H9 (cell line): ENCODE measurements around the gene BCAS3. TPM values are rescaled to one million over a fixed set of nuclear protein-coding genes. Genes with fewer than 3 reads are reported as not detected.

Source experiments
- DNase-seq: peaks from one replicate; pipeline ENCODE4 v3.0.0-alpha.2; 2017
- H2AFZ ChIP-seq: one replicate; pipeline ENCODE4 v1.6.1; 2013; ENCODE audit warnings: mild to moderate bottlenecking, low read length, control low read depth, moderate library complexity
- H2AK5ac ChIP-seq: 2 replicates; pipeline ENCODE4 v1.6.1; 2013; ENCODE audit warnings: low read length, control low read depth, mixed read lengths; ENCODE audit not compliant: insufficient read length
- H2BK120ac ChIP-seq: one replicate; pipeline ENCODE4 v1.6.1; 2013; ENCODE audit warnings: low read depth, mild to moderate bottlenecking, low read length, control low read depth, inconsistent platforms; ENCODE audit not compliant: poor library complexity, severe bottlenecking
- H2BK12ac ChIP-seq: 2 replicates; pipeline ENCODE4 v1.6.1; 2013; ENCODE audit warnings: low read length, control low read depth, mixed read lengths, low read depth; ENCODE audit not compliant: insufficient read length
- H2BK15ac ChIP-seq: 2 replicates; pipeline ENCODE4 v1.6.1; 2013; ENCODE audit warnings: low read depth, low read length, control low read depth
- H2BK20ac ChIP-seq: one replicate; pipeline ENCODE4 v1.6.1; 2013; ENCODE audit warnings: low read depth, mild to moderate bottlenecking, low read length, control low read depth, inconsistent platforms; ENCODE audit not compliant: poor library complexity, severe bottlenecking
- H2BK5ac ChIP-seq: 2 replicates; pipeline ENCODE4 v1.6.1; 2013; ENCODE audit warnings: low read length, control low read depth, mixed read lengths; ENCODE audit not compliant: insufficient read length
- H3K14ac ChIP-seq: 2 replicates; pipeline ENCODE4 v1.6.1; 2013; ENCODE audit warnings: low read length, control low read depth; ENCODE audit not compliant: insufficient read depth
- H3K18ac ChIP-seq: 2 replicates; pipeline ENCODE4 v1.6.1; 2013; ENCODE audit warnings: low read depth, mild to moderate bottlenecking, mixed read lengths, low read length, control low read depth; ENCODE audit not compliant: insufficient read length
- H3K23ac ChIP-seq: 2 replicates; pipeline ENCODE4 v1.6.1; 2013; ENCODE audit warnings: low read length, control low read depth, mixed read lengths, low read depth; ENCODE audit not compliant: insufficient read length
- H3K23me2 ChIP-seq: 2 replicates; pipeline ENCODE4 v1.6.1; 2013; ENCODE audit warnings: low read depth, mild to moderate bottlenecking, mixed read lengths, low read length, control low read depth; ENCODE audit not compliant: insufficient read length, poor library complexity, severe bottlenecking
- H3K27ac ChIP-seq: 2 replicates; pipeline ENCODE4 v1.5.1; 2013; ENCODE audit warnings: low read length, control low read depth, mixed read lengths, low read depth; ENCODE audit not compliant: insufficient read length
- H3K27me3 ChIP-seq: 2 replicates; pipeline ENCODE4 v1.6.1; 2013; ENCODE audit warnings: low read length, control low read depth, inconsistent platforms; ENCODE audit not compliant: insufficient read depth
- H3K4ac ChIP-seq: 2 replicates; pipeline ENCODE4 v1.6.1; 2013; ENCODE audit warnings: low read depth, mild to moderate bottlenecking, control low read depth, inconsistent platforms, low read length, moderate library complexity
- H3K4me1 ChIP-seq: 2 replicates; pipeline ENCODE4 v1.6.1; 2013; ENCODE audit warnings: low read length, control low read depth, inconsistent platforms; ENCODE audit not compliant: insufficient read depth
- H3K4me2 ChIP-seq: 2 replicates; pipeline ENCODE4 v1.6.1; 2013; ENCODE audit warnings: low read length, control low read depth, mixed read lengths; ENCODE audit not compliant: insufficient read length, insufficient read depth
- H3K56ac ChIP-seq: 2 replicates; pipeline ENCODE4 v1.6.1; 2013; ENCODE audit warnings: low read depth, mild to moderate bottlenecking, mixed read lengths, low read length, control low read depth; ENCODE audit not compliant: insufficient read length
- H3K79me1 ChIP-seq: 2 replicates; pipeline ENCODE4 v1.6.1; 2013; ENCODE audit warnings: low read depth, mild to moderate bottlenecking, moderate library complexity, low read length, control low read depth, inconsistent platforms; ENCODE audit not compliant: insufficient read depth, poor library complexity, severe bottlenecking
- H3K79me2 ChIP-seq: 2 replicates; pipeline ENCODE4 v1.6.1; 2013; ENCODE audit warnings: low read length, control low read depth, inconsistent platforms; ENCODE audit not compliant: insufficient read depth
- H3K9ac ChIP-seq: 2 replicates; pipeline ENCODE4 v1.6.1; 2013; ENCODE audit warnings: low read length, control low read depth, mixed read lengths; ENCODE audit not compliant: insufficient read length; ENCODE audit errors: extremely low read depth
- H3K9me3 ChIP-seq: one replicate; pipeline ENCODE4 v1.6.1; 2013; ENCODE audit warnings: low read depth, low read length, inconsistent platforms; ENCODE audit not compliant: control insufficient read depth
- H3T11ph ChIP-seq: one replicate; pipeline ENCODE4 v1.6.1; 2013; ENCODE audit warnings: mild to moderate bottlenecking, low read length, control low read depth, inconsistent platforms
- H4K20me1 ChIP-seq: one replicate; pipeline ENCODE4 v1.6.1; 2013; ENCODE audit not compliant: control insufficient read depth, insufficient read length, insufficient read depth
- H4K5ac ChIP-seq: 2 replicates; pipeline ENCODE4 v1.6.1; 2013; ENCODE audit warnings: low read depth, mild to moderate bottlenecking, mixed read lengths, low read length, control low read depth; ENCODE audit not compliant: insufficient read length
- H4K8ac ChIP-seq: replicated peaks from 2 replicates; pipeline ENCODE4 v1.6.1; 2013; ENCODE audit warnings: low read length, control low read depth, mixed read lengths, low read depth; ENCODE audit not compliant: insufficient read length
- H4K91ac ChIP-seq: 2 replicates; pipeline ENCODE4 v1.6.1; 2013; ENCODE audit warnings: low read depth, mild to moderate bottlenecking, moderate library complexity, mixed read lengths, low read length, control low read depth; ENCODE audit not compliant: insufficient read length
- H3K27ac Mint-ChIP-seq, 3 experiments: 2 replicates in 2 of 3; 3 replicates in 1 of 3; pipeline ENCODE4 v1.8.0; 2020 to 2021; ENCODE audit warnings: mixed read lengths in 3 of 3, mild to moderate bottlenecking in 1 of 3, moderate library complexity in 1 of 3
- H3K27me3 Mint-ChIP-seq: 2 replicates; pipeline ENCODE4 v1.8.0; 2021; ENCODE audit warnings: low read depth, mild to moderate bottlenecking, moderate library complexity, mixed read lengths
- H3K36me3 Mint-ChIP-seq, 3 experiments: 2 replicates in 2 of 3; 3 replicates in 1 of 3; pipeline ENCODE4 v1.8.0; 2020 to 2021; ENCODE audit warnings: low read depth in 3 of 3, mixed read lengths in 3 of 3; ENCODE audit not compliant: insufficient read depth in 1 of 3
- H3K4me1 Mint-ChIP-seq, 2 experiments: 2 replicates each; pipeline ENCODE4 v1.8.0; 2020; ENCODE audit warnings: mixed read lengths in 2 of 2
- H3K4me3 Mint-ChIP-seq, 2 experiments: 2 replicates in 1 of 2; 3 replicates in 1 of 2; pipeline ENCODE4 v1.8.0; 2020 to 2021; ENCODE audit warnings: mild to moderate bottlenecking in 2 of 2, mixed read lengths in 2 of 2, moderate library complexity in 1 of 2
- H3K9me3 Mint-ChIP-seq, 2 experiments: 2 replicates in 1 of 2; 3 replicates in 1 of 2; pipeline ENCODE4 v1.8.0; 2020; ENCODE audit warnings: mild to moderate bottlenecking in 2 of 2, mixed read lengths in 2 of 2, moderate library complexity in 1 of 2
- WGBS: extraction: QIAGEN DNeasy Blood & Tissue Kit; methylation state at CpG from one replicate; pipeline ENCODE4 v1.1.7; 2013; ENCODE audit warnings: missing lambda C conversion rate, low lambda C conversion rate, mixed read lengths; ENCODE audit not compliant: insufficient read length; ENCODE audit errors: extremely low coverage; 5-methylcytosine and 5-hydroxymethylcytosine counted together
- total RNA-seq: library from RNA; stranded (reverse); gene quantifications from 2 replicates; pipeline ENCODE4 v1.2.1, GENCODE V29; 2021
- TF ChIP-seq, protein P1 (sequence below): fragments of 200-600 bp; sonication (generic); conservative IDR thresholded peaks from 3 replicates; pipeline ENCODE4 v1.8.0; 2021; ENCODE audit warnings: antibody characterized with exemption, mild to moderate bottlenecking

Gene BCAS3
- total RNA-seq, 1 experiment from 2014 or later, result 22.4 TPM

DNA sequence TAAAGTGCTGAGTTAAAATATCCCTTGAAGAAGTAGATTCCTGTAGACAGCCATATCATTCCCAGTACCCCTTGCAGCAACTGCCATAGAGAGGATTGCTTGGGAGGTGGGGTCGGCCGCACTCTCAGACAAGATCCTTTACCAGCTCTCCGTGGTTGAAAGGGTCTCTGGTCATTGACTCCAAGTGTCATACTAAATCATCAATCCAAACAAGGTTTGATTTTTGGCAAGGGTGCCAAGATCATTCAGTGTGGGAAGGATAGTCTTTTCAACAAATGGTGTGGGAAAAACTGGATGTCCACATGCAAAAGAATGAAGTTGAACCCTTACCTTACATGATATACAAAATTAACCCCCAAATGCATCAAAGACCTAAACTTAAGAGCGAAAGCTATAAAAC, 743.8 kb downstream of the BCAS3 start:
- no peak overlapping the region for H3K27ac ChIP-seq
- Mint-ChIP-seq H3K4me3 (no peak overlapping the region), H3K36me3 (no peaks in the 10 kb centered on the region), H3K27ac (no peak overlapping the region), H3K27me3 (peaks cover 70% of the 10 kb centered on the region), H3K9me3 (no peaks in the 10 kb centered on the region), H3K4me1 (peaks cover 7% of the 10 kb centered on the region in 2 experiments)
- H3K18ac ChIP-seq, result no peak overlapping the region
- no peak overlapping the region for H2BK120ac ChIP-seq
- no peaks in the 10 kb centered on the region for H3K23me2 ChIP-seq
- TF ChIP-seq, protein P1, sequence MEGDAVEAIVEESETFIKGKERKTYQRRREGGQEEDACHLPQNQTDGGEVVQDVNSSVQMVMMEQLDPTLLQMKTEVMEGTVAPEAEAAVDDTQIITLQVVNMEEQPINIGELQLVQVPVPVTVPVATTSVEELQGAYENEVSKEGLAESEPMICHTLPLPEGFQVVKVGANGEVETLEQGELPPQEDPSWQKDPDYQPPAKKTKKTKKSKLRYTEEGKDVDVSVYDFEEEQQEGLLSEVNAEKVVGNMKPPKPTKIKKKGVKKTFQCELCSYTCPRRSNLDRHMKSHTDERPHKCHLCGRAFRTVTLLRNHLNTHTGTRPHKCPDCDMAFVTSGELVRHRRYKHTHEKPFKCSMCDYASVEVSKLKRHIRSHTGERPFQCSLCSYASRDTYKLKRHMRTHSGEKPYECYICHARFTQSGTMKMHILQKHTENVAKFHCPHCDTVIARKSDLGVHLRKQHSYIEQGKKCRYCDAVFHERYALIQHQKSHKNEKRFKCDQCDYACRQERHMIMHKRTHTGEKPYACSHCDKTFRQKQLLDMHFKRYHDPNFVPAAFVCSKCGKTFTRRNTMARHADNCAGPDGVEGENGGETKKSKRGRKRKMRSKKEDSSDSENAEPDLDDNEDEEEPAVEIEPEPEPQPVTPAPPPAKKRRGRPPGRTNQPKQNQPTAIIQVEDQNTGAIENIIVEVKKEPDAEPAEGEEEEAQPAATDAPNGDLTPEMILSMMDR, result no peak
- no peak overlapping the region for H3K4me2 ChIP-seq
- H3K27me3 ChIP-seq, result peaks cover under 1% of the 10 kb centered on the region; the same call in 1 of the 2 replicates
- H2AFZ ChIP-seq, result no peak overlapping the region
- H4K5ac ChIP-seq, result no peak overlapping the region
- H3K4ac ChIP-seq, result no peak overlapping the region
- no peaks in the 10 kb centered on the region for H4K20me1 ChIP-seq
- no peak overlapping the region for H3K9ac ChIP-seq
- H3K14ac ChIP-seq, result no peak overlapping the region
- H2AK5ac ChIP-seq, result no peak overlapping the region
- H3K23ac ChIP-seq, result no peak overlapping the region
- H3K4me1 ChIP-seq, result peaks cover 2% of the 10 kb centered on the region; the same call in 1 of the 2 replicates
- no peak overlapping the region for H3T11ph ChIP-seq
- no peak overlapping the region for H3K56ac ChIP-seq
- H3K79me1 ChIP-seq, result no peaks in the 10 kb centered on the region
- no CpG with 5 or more reads among the region's 4 CpGs for WGBS
- DNase-seq, result no peak
- H3K9me3 ChIP-seq, result no peaks in the 10 kb centered on the region
- no peak overlapping the region for H2BK5ac ChIP-seq
- H4K8ac ChIP-seq, result no peak overlapping the region
- no peaks in the 10 kb centered on the region for H3K79me2 ChIP-seq
- H2BK12ac ChIP-seq, result no peak overlapping the region
- no peak overlapping the region for H2BK20ac ChIP-seq
- no peak overlapping the region for H4K91ac ChIP-seq
- no peak overlapping the region for H2BK15ac ChIP-seq
